ENCODE results near the gene C5orf63. TPM values are rescaled to one million over a fixed set of nuclear protein-coding genes. Genes with fewer than 3 reads are reported as not detected.
"Not testable (repeated sequence)": the region's sequence is repeated elsewhere in the genome, so short reads cannot be mapped to it uniquely, and the experiment has no call there.

The C5orf63 gene
- polyA plus RNA-seq, 1 donor from 2014 or later = not detected

GRCh38 chr5:127024821-127025220 is 48.5 kb downstream of the C5orf63 start:
- Histone ChIP-seq H4K20me1 (ENCODE audit: insufficient read depth) (no peaks in the 10 kb centered on the region), H3K9ac (ENCODE audit: low read length) (no peak overlapping the region), H3K79me2 (replicated peaks; ENCODE audit: insufficient read depth, low read length) (no peaks in the 10 kb centered on the region), H3K9me3 (ENCODE audit: low read length) (no peaks in the 10 kb centered on the region), H3K36me3 (ENCODE audit: insufficient read depth, low read length) (no peaks in the 10 kb centered on the region), H2AFZ (ENCODE audit: low read depth, low read length) (no peak overlapping the region), H3K4me3 (ENCODE audit: low read length) (no peak overlapping the region), H3F3A (ENCODE audit: insufficient read depth, low read length, poor library complexity, severe bottlenecking) (no peaks in the 10 kb centered on the region), H3K4me2 (ENCODE audit: low read length) (no peak overlapping the region), H3K9me2 (ENCODE audit: insufficient read depth, low read length) (no peaks in the 10 kb centered on the region), H3K27me3 (ENCODE audit: insufficient read depth, low read depth, low read length) (peaks cover 16% of the 10 kb centered on the region), H3K27ac (ENCODE audit: low read length) (no peak overlapping the region)
- no peak for TF ChIP-seq TAF1 (IDR thresholded peaks at IDR 0.05; ENCODE audit: low read depth)
- TF ChIP-seq CTCF (IDR thresholded peaks at IDR 0.05; ENCODE audit: poor library complexity, severe bottlenecking) = no peak
- no peak for TF ChIP-seq EP300 (conservative IDR thresholded peaks at IDR 0.05; ENCODE audit: poor library complexity, severe bottlenecking)
- TF ChIP-seq SMC3 (conservative IDR thresholded peaks at IDR 0.05; ENCODE audit: poor library complexity) = no peak
- no peak for TF ChIP-seq REST (IDR thresholded peaks at IDR 0.05; ENCODE audit: borderline replicate concordance)
- TF ChIP-seq EZH2 (IDR thresholded peaks at IDR 0.05; ENCODE audit: borderline replicate concordance, insufficient read depth, low read length, poor library complexity, severe bottlenecking) = no peak
- TF ChIP-seq MXI1 (conservative IDR thresholded peaks at IDR 0.05; ENCODE audit: poor library complexity, severe bottlenecking) = no peak
- TF ChIP-seq POLR2AphosphoS5 (IDR thresholded peaks at IDR 0.05) = no peak
- TF ChIP-seq RAD21 (conservative IDR thresholded peaks at IDR 0.05) = no peak

GRCh38 chr5:127023552-127024191 is 49.6 kb downstream of the C5orf63 start:
- H3K9ac ChIP-seq (ENCODE audit: low read length); H3K9me3 ChIP-seq (ENCODE audit: low read length); H4K20me1 ChIP-seq (ENCODE audit: insufficient read depth); H3K4me2 ChIP-seq (ENCODE audit: low read length); H3F3A ChIP-seq (ENCODE audit: insufficient read depth, low read length, poor library complexity, severe bottlenecking); H3K79me2 ChIP-seq (replicated peaks; ENCODE audit: insufficient read depth, low read length); H3K9me2 ChIP-seq (ENCODE audit: insufficient read depth, low read length); H3K27ac ChIP-seq (ENCODE audit: low read length); H3K36me3 ChIP-seq (ENCODE audit: insufficient read depth, low read length); H3K27me3 ChIP-seq (ENCODE audit: insufficient read depth, low read depth, low read length); H2AFZ ChIP-seq (ENCODE audit: low read depth, low read length); H3K4me3 ChIP-seq (ENCODE audit: low read length): not testable (repeated sequence)

GRCh38 chr5:127022846-127023245 is 50.5 kb downstream of the C5orf63 start:
- H3K36me3 ChIP-seq (ENCODE audit: insufficient read depth, low read length) = no peaks in the 10 kb centered on the region

More at GRCh38 chr5:127022846-127023245, 50.5 kb downstream of the C5orf63 start:
- H3K4me3 ChIP-seq (ENCODE audit: low read length) = no peak overlapping the region
- no peaks in the 10 kb centered on the region for H3K79me2 ChIP-seq (replicated peaks; ENCODE audit: insufficient read depth, low read length)
- H3K9ac ChIP-seq (ENCODE audit: low read length) = no peak overlapping the region
- no peak overlapping the region for H3K4me2 ChIP-seq (ENCODE audit: low read length)
- no peaks in the 10 kb centered on the region for H3F3A ChIP-seq (ENCODE audit: insufficient read depth, low read length, poor library complexity, severe bottlenecking)
- H3K27me3 ChIP-seq (ENCODE audit: insufficient read depth, low read depth, low read length) = no peaks in the 10 kb centered on the region
- no peaks in the 10 kb centered on the region for H4K20me1 ChIP-seq (ENCODE audit: insufficient read depth)
- no peak overlapping the region for H3K27ac ChIP-seq (ENCODE audit: low read length)
- H2AFZ ChIP-seq (ENCODE audit: low read depth, low read length) = no peak overlapping the region
- no peaks in the 10 kb centered on the region for H3K9me2 ChIP-seq (ENCODE audit: insufficient read depth, low read length)
- TF ChIP-seq MXI1 (conservative IDR thresholded peaks at IDR 0.05; ENCODE audit: poor library complexity, severe bottlenecking) (no peak), EP300 (conservative IDR thresholded peaks at IDR 0.05; ENCODE audit: poor library complexity, severe bottlenecking) (no peak), SMC3 (conservative IDR thresholded peaks at IDR 0.05; ENCODE audit: poor library complexity) (no peak), CTCF (IDR thresholded peaks at IDR 0.05; ENCODE audit: poor library complexity, severe bottlenecking) (no peak), EZH2 (IDR thresholded peaks at IDR 0.05; ENCODE audit: borderline replicate concordance, insufficient read depth, low read length, poor library complexity, severe bottlenecking) (no peak), POLR2AphosphoS5 (IDR thresholded peaks at IDR 0.05) (no peak)
- H3K9me3 ChIP-seq (ENCODE audit: low read length) = no peaks in the 10 kb centered on the region
